B cell (primary cell): Measurements from ENCODE around the gene VOPP1. TPM values are rescaled to one million over a fixed set of nuclear protein-coding genes. Genes with fewer than 3 reads are reported as not detected.

Experiments used
- ATAC-seq: fragments of 200-7000 bp; cut with Tn5 transposase; one replicate; pipeline ENCODE4 v1.10.0; 2021; ENCODE audit warnings: low read depth, mild to moderate bottlenecking, moderate number of reproducible peaks, moderate library complexity
- CTCF ChIA-PET: fragments of 350-600 bp; sonication (Branson Sonifier 250); formaldehyde crosslinking; loops from one replicate; lab custom pipeline; 2021; ENCODE audit warnings: antibody characterized with exemption, inconsistent platforms; lab: Charles Lee
- POLR2A ChIA-PET: fragments of 350-600 bp; sonication (Branson Sonifier 250); formaldehyde crosslinking; loops from one replicate; lab custom pipeline; 2021; ENCODE audit warnings: antibody characterized with exemption; lab: Charles Lee
- DNase-seq: peaks from one replicate; pipeline ENCODE4 v3.0.0; 2013
- H2AFZ ChIP-seq: 2 replicates; pipeline ENCODE4 v1.6.1; 2012; ENCODE audit warnings: mild to moderate bottlenecking, low read depth, low read length; ENCODE audit not compliant: insufficient read depth, poor library complexity, severe bottlenecking
- H3K27ac ChIP-seq, 2 donors: 1 replicate in 1 of 2; 2 replicates in 1 of 2; pipeline ENCODE4 v1.5.1; 2012 to 2013; ENCODE audit warnings: low read length in 2 of 2, mild to moderate bottlenecking in 2 of 2, moderate library complexity in 1 of 2
- H3K27me3 ChIP-seq, 4 experiments: fragments of 200-600 bp in 1 of 4; sonication (generic) in 1 of 4; replicated peaks in 1 of 4; 1 replicate in 2 of 4; 2 replicates in 2 of 4; pipeline versions ENCODE4 v1.6.1 to v1.7.0; 2013 to 2016; ENCODE audit warnings: low read length in 3 of 4, mild to moderate bottlenecking in 2 of 4, mixed read lengths in 1 of 4, moderate library complexity in 1 of 4; ENCODE audit not compliant: insufficient read depth in 4 of 4, control insufficient read depth in 3 of 4; ENCODE audit errors: control extremely low read depth in 1 of 4
- H3K36me3 ChIP-seq, 2 experiments: replicated peaks in 1 of 2; 1 replicate in 1 of 2; 2 replicates in 1 of 2; pipeline versions ENCODE4 v1.6.1 to v1.7.1; 2013; ENCODE audit warnings: low read length in 1 of 2; ENCODE audit not compliant: insufficient read depth in 2 of 2, control insufficient read depth in 1 of 2; ENCODE audit errors: control extremely low read depth in 1 of 2, extremely low read depth in 1 of 2
- H3K4me1 ChIP-seq, 2 donors: fragments of 200-600 bp in 1 of 2; sonication (generic) in 1 of 2; 1 replicate in 1 of 2; 2 replicates in 1 of 2; pipeline versions ENCODE4 v1.5.1 to v1.6.1; 2013 to 2017; ENCODE audit warnings: low read length in 2 of 2; ENCODE audit not compliant: control insufficient read depth in 2 of 2, insufficient read depth in 2 of 2
- H3K4me2 ChIP-seq: replicated peaks from 2 replicates; pipeline ENCODE3; 2012; ENCODE audit warnings: mild to moderate bottlenecking, low read depth, low read length; ENCODE audit not compliant: poor library complexity, severe bottlenecking
- H3K4me3 ChIP-seq, 5 experiments: fragments of 200-600 bp in 1 of 5; sonication (generic) in 1 of 5; 1 replicate in 3 of 5; 2 replicates in 2 of 5; pipeline versions ENCODE4 v1.5.1 to v1.7.0; 2011 to 2016; ENCODE audit warnings: low read length in 4 of 5, mild to moderate bottlenecking in 4 of 5, low read depth in 2 of 5, control low read depth in 1 of 5, moderate library complexity in 1 of 5; ENCODE audit not compliant: insufficient read depth in 1 of 5; ENCODE audit errors: control extremely low read depth in 1 of 5, extremely low read depth in 1 of 5
- H3K79me2 ChIP-seq: fragments of 200-600 bp; sonication (generic); one replicate; pipeline ENCODE4 v1.6.0; 2016; ENCODE audit warnings: low read length; ENCODE audit not compliant: control insufficient read depth, insufficient read depth
- H3K9ac ChIP-seq: fragments of 200-600 bp; sonication (generic); 2 replicates; pipeline ENCODE4 v1.6.1; 2017; ENCODE audit warnings: mild to moderate bottlenecking, low read length, moderate library complexity
- H3K9me3 ChIP-seq, 3 donors: one replicate each; pipeline versions ENCODE4 v1.6.1 to v1.7.1; 2013; ENCODE audit warnings: low read length in 2 of 3; ENCODE audit not compliant: control insufficient read depth in 2 of 3, insufficient read depth in 1 of 3; ENCODE audit errors: control extremely low read depth in 1 of 3
- H4K20me1 ChIP-seq: 2 replicates; pipeline ENCODE4 v1.6.0; 2012; ENCODE audit warnings: mild to moderate bottlenecking, low read length; ENCODE audit not compliant: insufficient read depth, control insufficient read depth, poor library complexity, severe bottlenecking
- H3K27ac Mint-ChIP-seq: one replicate; pipeline ENCODE4 v1.8.0; 2021; ENCODE audit warnings: mixed read lengths
- H3K27me3 Mint-ChIP-seq: one replicate; pipeline ENCODE4 v1.8.0; 2021; ENCODE audit warnings: mixed read lengths
- H3K4me1 Mint-ChIP-seq: one replicate; pipeline ENCODE4 v1.8.0; 2021; ENCODE audit warnings: mixed read lengths
- H3K4me3 Mint-ChIP-seq: one replicate; pipeline ENCODE4 v1.8.0; 2021; ENCODE audit warnings: mixed read lengths
- H3K9me3 Mint-ChIP-seq: one replicate; pipeline ENCODE4 v1.8.0; 2022; ENCODE audit warnings: mixed read lengths; ENCODE audit not compliant: insufficient read depth
- CTCF ChIP-seq: fragments of 200-600 bp; IDR thresholded peaks from one replicate; pipeline ENCODE4 v1.8.0; 2022; ENCODE audit warnings: antibody characterized with exemption, mild to moderate bottlenecking
- EZH2 ChIP-seq: IDR thresholded peaks from 2 replicates; pipeline ENCODE4 v1.6.1; 2012; ENCODE audit warnings: borderline replicate concordance, low read depth, mild to moderate bottlenecking, moderate library complexity, low read length; ENCODE audit not compliant: insufficient read depth, poor library complexity, severe bottlenecking
- WGBS: methylation state at CpG from one replicate; pipeline ENCODE4 v1.1.5; 2013; ENCODE audit warnings: missing lambda C conversion rate; ENCODE audit not compliant: insufficient coverage; 5-methylcytosine and 5-hydroxymethylcytosine counted together
- intact Hi-C: fragments of 100-400 bp; cut with micrococcal nuclease; formaldehyde crosslinking; loops from one replicate; pipeline ENCODE4 v1.10.0; 2022
- polyA plus RNA-seq: library from polyadenylated mRNA; depleted of rRNA; stranded (reverse); fragments of >200 nt; gene quantifications from 2 replicates; pipeline ENCODE4 v1.2.3, GENCODE V29; 2012
- total RNA-seq, 2 donors: library from RNA; stranded (reverse); fragments of 120-200 nt in 1 of 2; gene quantifications; 1 replicate in 1 of 2; 2 replicates in 1 of 2; pipeline versions ENCODE4 v1.2.3 to v1.2.4, GENCODE V29; 2013 to 2022

VOPP1 gene
- total and polyA plus RNA-seq, 2 donors (not counting 1 experiment from before 2014, with no cell fraction given) = 53.2 to 256 TPM

GRCh38 chr7:55576753-55577152 lies 4.5 kb upstream of the VOPP1 start:
- no peaks in the 10 kb centered on the region for H3K27me3 Mint-ChIP-seq

GRCh38 chr7:55575733-55576132 lies 3.4 kb upstream of the VOPP1 start:
- TF ChIP-seq EZH2 (no peak), CTCF (no peak)
- Mint-ChIP-seq H3K27me3 (no peaks in the 10 kb centered on the region), H3K9me3 (no peaks in the 10 kb centered on the region), H3K27ac (no peak overlapping the region), H3K4me1 (peaks cover 22% of the 10 kb centered on the region), H3K4me3 (no peak overlapping the region)
- intact Hi-C loops = no loop called here
- Histone ChIP-seq H3K9ac (no peak overlapping the region), H2AFZ (no peak overlapping the region), H3K4me3 (no peak overlapping the region), H3K4me2 (no peak overlapping the region), H3K36me3 (no peaks in the 10 kb centered on the region), H3K9me3 (no peaks in the 10 kb centered on the region), H3K27ac (no peak overlapping the region), H3K27me3 (no peaks in the 10 kb centered on the region), H3K79me2 (peaks cover 24% of the 10 kb centered on the region), H3K4me1 (peaks cover 21 to 28% of the 10 kb centered on the region in 2 donors), H4K20me1 (no peaks in the 10 kb centered on the region)
- ChIA-PET CTCF (interaction anchor here (0.6 to 11.0 kb wide), 2 partner anchors 23 to 42 kb away, joined by 3 to 73 read pairs; no protein-coding TSS in a partner anchor), POLR2A (no interaction called here)
- ATAC-seq (no peak), DNase-seq (no peak)
- WGBS = 98% methylated on average over 4 of the region's 4 CpGs

More at GRCh38 chr7:55576753-55577152, 4.5 kb upstream of the VOPP1 start:
- H3K9me3 Mint-ChIP-seq = no peaks in the 10 kb centered on the region
- no peak overlapping the region for H3K4me3 ChIP-seq
- no peak overlapping the region for H3K27ac ChIP-seq
- H3K36me3 ChIP-seq = no peaks in the 10 kb centered on the region
- DNase-seq (no peak), ATAC-seq (no peak)
- CTCF ChIA-PET = no interaction called here
- H3K4me1 ChIP-seq = peaks cover 18 to 21% of the 10 kb centered on the region in 2 donors
- 100% methylated on average over 1 of the region's 4 CpGs for WGBS
- H3K27ac Mint-ChIP-seq = no peak overlapping the region
- H3K4me3 Mint-ChIP-seq = no peak overlapping the region
- no peaks in the 10 kb centered on the region for H3K9me3 ChIP-seq
- no peak overlapping the region for H3K9ac ChIP-seq
- no peaks in the 10 kb centered on the region for H4K20me1 ChIP-seq
- H3K79me2 ChIP-seq = peaks cover 14% of the 10 kb centered on the region
- H2AFZ ChIP-seq = no peak overlapping the region
- no peaks in the 10 kb centered on the region for H3K27me3 ChIP-seq
- TF ChIP-seq EZH2 (no peak), CTCF (no peak)
- POLR2A ChIA-PET = no interaction called here
- peaks cover 20% of the 10 kb centered on the region for H3K4me1 Mint-ChIP-seq
- intact Hi-C loops = no loop called here
- H3K4me2 ChIP-seq = no peak overlapping the region
